NCI-H748 (cell line): ENCODE data around the gene GKAP1.
A peak's percentile ranks its signal among the peaks of the same experiment; 100 is the strongest.
"Not testable (repeated sequence)": the region's sequence is repeated elsewhere in the genome, so short reads cannot be mapped to it uniquely, and the experiment has no call there.

Experiments
- DNase-seq: peaks from one replicate; lab custom pipeline; 2025; ENCODE audit not compliant: unreplicated experiment; lab: John Stamatoyannopoulos, UW

Gene GKAP1

GRCh38 chr9:83733739-83734138 is 83.8 kb downstream of the GKAP1 start:
- DNase-seq: no peak

DNA sequence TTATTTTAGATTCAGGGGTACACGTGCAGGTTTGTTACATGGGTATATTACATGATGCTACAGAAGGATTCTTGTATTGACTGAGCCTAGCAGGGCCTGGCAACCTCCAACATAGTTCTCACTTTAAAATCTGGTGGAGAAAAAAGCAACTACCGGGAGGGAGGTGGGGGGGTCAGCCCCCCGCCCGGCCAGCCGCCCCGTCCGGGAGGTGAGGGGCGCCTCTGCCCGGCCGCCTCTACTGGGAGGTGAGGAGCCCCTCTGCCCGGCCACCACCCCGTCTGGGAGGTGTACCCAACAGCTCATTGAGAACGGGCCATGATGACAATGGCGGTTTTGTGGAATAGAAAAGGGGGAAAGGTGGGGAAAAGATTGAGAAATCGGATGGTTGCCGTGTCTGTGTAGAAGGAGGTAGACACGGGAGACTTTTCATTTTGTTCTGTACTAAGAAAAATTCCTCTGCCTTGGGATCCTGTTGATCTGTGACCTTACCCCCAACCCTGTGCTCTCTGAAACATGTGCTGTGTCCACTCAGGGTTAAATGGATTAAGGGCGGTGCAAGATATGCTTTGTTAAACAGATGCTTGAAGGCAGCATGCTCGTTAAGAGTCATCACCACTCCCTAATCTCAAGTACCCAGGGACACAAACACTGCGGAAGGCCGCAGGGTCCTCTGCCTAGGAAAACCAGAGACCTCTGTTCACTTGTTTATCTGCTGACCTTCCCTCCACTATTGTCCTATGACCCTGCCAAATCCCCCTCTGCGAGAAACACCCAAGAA is 88.8 kb downstream of the GKAP1 start:
- DNase-seq: not testable (repeated sequence)

- DNase-seq: no peak
Measured at GRCh38 chr9:83724436-83724835, 93.1 kb downstream of the GKAP1 start.

- no peak for DNase-seq
Measured at GRCh38 chr9:83722726-83723495, 94.7 kb downstream of the GKAP1 start.

DNA sequence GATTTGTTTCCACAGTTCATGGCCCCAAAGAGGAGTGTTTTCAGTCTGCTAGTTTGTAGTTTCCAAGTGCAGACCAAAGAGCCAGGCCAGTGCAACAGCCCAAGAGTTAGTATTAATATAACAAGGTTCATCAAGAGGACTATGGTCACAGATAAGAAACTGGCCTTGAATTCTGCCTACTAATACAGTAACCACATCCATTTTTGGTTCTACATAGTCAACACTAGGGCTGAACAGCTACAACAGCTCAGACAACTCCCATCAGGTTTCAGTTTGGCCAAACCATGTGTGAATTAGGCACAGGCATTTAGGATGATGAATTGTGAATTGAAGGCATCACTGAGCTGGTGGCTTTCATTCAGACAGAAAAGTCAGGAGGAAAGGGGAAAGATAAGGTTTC is 96.1 kb downstream of the GKAP1 start:
- no peak for DNase-seq

DNA sequence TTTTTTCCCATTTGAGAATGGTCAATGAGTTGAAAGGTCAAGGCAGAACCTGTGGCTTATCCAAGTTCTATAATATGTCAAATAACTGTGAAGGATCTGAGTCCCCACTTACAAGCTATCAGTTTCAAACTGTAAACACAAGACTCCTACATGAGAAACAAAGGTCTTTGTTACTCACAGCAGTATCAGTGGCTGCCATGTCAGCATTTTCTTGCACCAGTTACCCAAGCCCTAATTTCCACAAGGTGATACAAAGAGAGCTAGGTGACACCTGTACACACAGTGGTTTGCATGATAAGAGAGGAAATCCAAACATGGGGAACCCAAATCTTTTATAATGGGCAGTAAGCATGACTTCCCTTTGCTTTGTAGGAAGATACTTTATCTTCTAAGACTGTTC is 101.8 kb downstream of the GKAP1 start:
- DNase-seq: no peak

DNA sequence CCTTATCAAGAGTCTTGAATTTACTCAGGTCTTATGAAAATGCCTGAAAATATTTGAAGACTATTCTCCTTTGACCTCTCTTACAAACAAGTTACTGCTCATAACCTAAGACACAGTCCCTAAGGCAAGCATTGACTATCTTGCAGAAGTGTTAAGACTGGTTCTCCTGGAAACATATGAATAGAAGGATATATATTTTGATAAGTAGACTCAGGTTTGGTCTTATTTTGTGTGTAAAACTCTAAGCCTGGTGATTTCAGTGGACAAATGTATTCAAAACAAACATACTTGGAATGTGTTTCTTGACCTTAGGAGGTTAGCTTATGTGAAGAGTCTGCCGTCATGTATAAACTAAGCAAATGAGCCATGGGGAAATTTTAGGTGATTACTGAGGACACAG is 102.3 kb downstream of the GKAP1 start:
- no peak for DNase-seq

GRCh38 chr9:83714329-83714728 is 103.2 kb downstream of the GKAP1 start:
- DNase-seq: no peak

GRCh38 chr9:83708515-83709158 is 108.9 kb downstream of the GKAP1 start:
- DNase-seq: peak; percentile 62

DNA sequence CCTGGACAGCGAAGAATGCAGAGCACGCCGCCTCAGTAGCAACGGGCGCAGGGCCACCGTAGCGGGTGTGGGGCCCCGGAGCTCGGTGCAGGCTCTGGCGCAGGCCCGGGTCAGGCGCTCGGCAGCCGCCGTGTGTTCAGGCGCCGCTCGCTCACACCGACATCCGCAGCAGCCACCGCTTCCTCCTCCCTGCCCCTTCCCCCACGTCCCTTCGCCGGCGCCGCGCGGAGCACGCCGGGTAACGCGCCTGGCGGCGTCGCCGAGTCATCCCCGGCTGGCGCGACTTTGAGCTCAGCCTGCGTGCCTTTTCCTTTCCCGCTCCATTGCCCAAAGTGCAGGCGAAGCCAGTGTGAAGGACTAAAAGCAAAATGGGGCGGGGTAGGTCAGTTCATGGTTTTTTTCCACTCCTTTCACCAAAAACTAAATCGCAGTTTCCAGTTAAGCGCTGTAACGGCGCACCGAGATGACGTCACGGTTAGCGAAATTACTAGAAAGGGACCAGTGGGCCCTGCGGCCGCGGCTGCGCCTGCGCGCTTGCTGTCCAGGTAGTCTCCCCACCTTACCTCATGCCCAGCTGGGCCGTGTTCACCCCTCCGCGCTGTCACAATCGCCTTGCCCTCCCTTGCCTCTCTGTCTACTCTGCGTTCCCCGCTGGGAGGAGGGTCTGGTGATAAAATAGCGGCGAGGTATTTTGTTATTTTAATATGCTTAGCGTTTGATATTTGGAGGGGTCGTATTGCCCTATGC is 109.6 kb downstream of the GKAP1 start, which contains the start of gene UBQLN1:
UBQLN1 (minus strand) TSS at position 191 of the 747 bp plus-strand sequence. CDS start 279 bp downstream, outside the sequence.
- peak; percentile 96 for DNase-seq

- no peak for DNase-seq
Measured at GRCh38 chr9:83707518-83707767, 110.1 kb downstream of the GKAP1 start.

- DNase-seq: peak; percentile 75
Measured at GRCh38 chr9:83706676-83707517, 110.7 kb downstream of the GKAP1 start.

DNA sequence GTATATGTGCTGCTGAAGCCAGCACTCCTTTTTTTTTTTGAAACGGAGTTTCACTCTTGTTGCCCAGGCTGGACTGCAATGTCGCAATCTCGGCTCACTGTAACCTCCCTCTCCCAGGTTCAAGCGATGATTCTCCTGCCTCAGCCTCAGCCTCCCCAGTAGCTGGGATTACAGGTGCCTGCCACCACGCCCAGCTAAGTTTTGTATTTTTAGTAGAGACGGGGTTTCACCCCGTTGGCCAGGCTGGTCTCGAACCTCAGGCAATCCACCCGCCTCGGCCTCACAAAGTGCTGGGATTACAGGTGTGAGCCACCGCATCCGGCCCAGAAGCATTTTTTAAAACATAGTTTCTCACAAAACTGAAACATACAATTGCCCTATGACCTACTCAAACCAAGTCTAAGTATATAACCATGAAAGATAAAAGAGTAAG is 112.3 kb downstream of the GKAP1 start:
- not testable (repeated sequence) for DNase-seq

DNA sequence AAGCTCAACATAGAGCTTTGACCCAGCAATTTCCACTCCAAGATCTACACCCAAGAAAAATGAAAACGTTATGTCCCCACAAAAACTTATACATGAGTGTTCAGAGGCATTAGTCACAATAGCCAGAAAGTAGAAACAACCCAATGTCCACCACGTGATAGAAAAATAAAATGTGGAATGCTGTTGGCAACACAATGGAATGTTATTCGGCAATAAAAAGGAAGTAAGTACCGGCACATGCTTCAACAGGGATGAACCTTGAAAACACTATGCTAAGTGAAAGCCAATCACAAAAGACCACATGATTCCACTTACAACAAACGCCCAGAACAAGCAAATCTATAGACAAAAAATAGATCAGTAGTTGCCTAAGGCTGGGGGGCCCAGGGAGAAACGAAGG is 115.8 kb downstream of the GKAP1 start:
- DNase-seq: no peak

GRCh38 chr9:83701286-83701685 is 116.3 kb downstream of the GKAP1 start:
- DNase-seq: no peak

GRCh38 chr9:83699615-83700014 is 118.0 kb downstream of the GKAP1 start:
- no peak for DNase-seq

DNA sequence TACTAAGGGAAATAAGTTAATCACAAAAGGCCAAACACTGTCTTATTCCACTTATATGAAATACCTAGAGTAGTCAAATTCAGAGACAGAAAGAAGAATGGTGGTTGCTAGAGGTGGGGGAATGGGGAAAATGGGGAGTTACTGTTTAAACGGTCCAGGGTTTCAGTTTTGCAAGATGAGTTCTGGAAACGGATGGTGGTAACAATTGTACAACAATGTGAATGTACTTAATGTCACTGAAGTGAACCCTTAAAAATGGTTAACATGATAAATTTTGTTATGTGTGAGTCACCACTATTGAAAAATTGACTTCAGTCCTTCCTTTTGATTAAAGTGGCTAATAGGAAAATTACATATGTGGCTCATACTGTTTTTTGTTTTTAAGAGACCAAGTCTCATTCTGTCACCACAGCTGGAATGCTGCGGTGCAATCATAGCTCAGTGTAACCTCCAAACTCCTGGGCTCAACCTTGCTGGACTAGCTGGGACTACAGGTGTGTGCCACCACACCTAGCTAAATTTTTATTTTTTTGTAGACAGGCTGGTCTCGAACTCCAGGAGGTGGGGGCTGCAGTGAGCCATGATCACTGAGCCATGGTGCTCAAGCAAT is 118.5 kb downstream of the GKAP1 start:
- no peak for DNase-seq

- no peak for DNase-seq
Measured at GRCh38 chr9:83691492-83691891, 126.1 kb downstream of the GKAP1 start.
